IMR-90 (cell line): Measurements from ENCODE around the gene NEK9. TPM values are rescaled to one million over a fixed set of nuclear protein-coding genes. Genes with fewer than 3 reads are reported as not detected.

Experiments used
- ATAC-seq: fragments of 200-7000 bp; cut with Tn5 transposase; 2 replicates; pipeline ENCODE4 v1.9.1; 2020; ENCODE audit warnings: low read depth, mild to moderate bottlenecking, moderate library complexity
- BruUV-seq: library from RNA; stranded (reverse); fragments of 400-500 nt; replicated peaks from 2 replicates; lab custom pipeline; 2021; lab: Mats Ljungman, UMichigan
- CTCF ChIA-PET: fragments of 300-600 bp; formaldehyde crosslinking; extraction: SDS; loops from one replicate; lab custom pipeline; 2021; ENCODE audit warnings: antibody characterized with exemption; lab: Yijun Ruan, JAX
- POLR2A ChIA-PET: fragments of 300-600 bp; sonication (Branson Sonifier 250); formaldehyde crosslinking; loops from one replicate; lab custom pipeline; 2022; ENCODE audit warnings: antibody characterized with exemption; ENCODE audit not compliant: unreplicated experiment; lab: Charles Lee
- DNase-seq: peaks from one replicate; pipeline ENCODE4 v3.0.0; 2013
- H2AFZ ChIP-seq: replicated peaks from 2 replicates; pipeline ENCODE3; 2013; ENCODE audit warnings: low read length, mild to moderate bottlenecking; ENCODE audit not compliant: poor library complexity
- H2AK5ac ChIP-seq: 2 replicates; pipeline ENCODE4 v1.6.1; 2013; ENCODE audit warnings: low read depth, low read length, inconsistent platforms
- H2AK9ac ChIP-seq: replicated peaks from 2 replicates; pipeline ENCODE3; 2013; ENCODE audit warnings: mild to moderate bottlenecking, low read depth, low read length, moderate library complexity; ENCODE audit not compliant: poor library complexity
- H2BK120ac ChIP-seq: 2 replicates; pipeline ENCODE4 v1.6.1; 2013; ENCODE audit warnings: low read depth, low read length, inconsistent platforms
- H2BK15ac ChIP-seq: 3 replicates; pipeline ENCODE4 v1.6.1; 2013; ENCODE audit warnings: low read depth, low read length, inconsistent platforms
- H2BK20ac ChIP-seq: 2 replicates; pipeline ENCODE4 v1.6.1; 2013; ENCODE audit warnings: low read depth, mild to moderate bottlenecking, inconsistent platforms, low read length, moderate library complexity
- H2BK5ac ChIP-seq: 2 replicates; pipeline ENCODE4 v1.6.1; 2013; ENCODE audit warnings: mild to moderate bottlenecking, low read depth, low read length, inconsistent platforms; ENCODE audit not compliant: poor library complexity, severe bottlenecking
- H3K14ac ChIP-seq: replicated peaks from 2 replicates; pipeline ENCODE4 v1.6.1; 2013; ENCODE audit warnings: low read depth, low read length, inconsistent platforms
- H3K18ac ChIP-seq: 2 replicates; pipeline ENCODE4 v1.6.1; 2013; ENCODE audit warnings: low read depth, low read length, control low read depth
- H3K23ac ChIP-seq: 2 replicates; pipeline ENCODE4 v1.6.1; 2013; ENCODE audit warnings: low read depth, low read length, inconsistent platforms
- H3K27ac ChIP-seq: 2 replicates; pipeline ENCODE4 v1.5.1; 2013; ENCODE audit warnings: mild to moderate bottlenecking, control low read depth, low read length; ENCODE audit not compliant: insufficient read depth
- H3K27me3 ChIP-seq: 2 replicates; pipeline ENCODE4 v1.6.1; 2013; ENCODE audit warnings: low read length; ENCODE audit not compliant: control insufficient read depth, insufficient read depth
- H3K36me3 ChIP-seq: 2 replicates; pipeline ENCODE4 v1.6.1; 2013; ENCODE audit warnings: low read length, mixed read lengths; ENCODE audit not compliant: control insufficient read depth, insufficient read depth
- H3K4ac ChIP-seq: 2 replicates; pipeline ENCODE4 v1.6.1; 2013; ENCODE audit warnings: low read depth, low read length, inconsistent platforms
- H3K4me1 ChIP-seq: 2 replicates; pipeline ENCODE4 v1.6.1; 2013; ENCODE audit warnings: low read length, mixed read lengths; ENCODE audit not compliant: control insufficient read depth, insufficient read depth
- H3K4me2 ChIP-seq: 2 replicates; pipeline ENCODE4 v1.6.1; 2013; ENCODE audit warnings: low read depth, mild to moderate bottlenecking, control low read depth, low read length, moderate library complexity
- H3K4me3 ChIP-seq: 2 replicates; pipeline ENCODE4 v1.5.1; 2013; ENCODE audit warnings: low read depth, mild to moderate bottlenecking, control low read depth, low read length, moderate library complexity; ENCODE audit not compliant: insufficient read depth
- H3K56ac ChIP-seq: 2 replicates; pipeline ENCODE4 v1.6.1; 2013; ENCODE audit warnings: low read length, inconsistent platforms; ENCODE audit not compliant: insufficient read depth; ENCODE audit errors: extremely low read depth
- H3K79me1 ChIP-seq, 2 experiments: 2 replicates each; pipeline ENCODE4 v1.6.1; 2013; ENCODE audit warnings: low read length in 2 of 2, inconsistent platforms in 1 of 2, low read depth in 1 of 2
- H3K9ac ChIP-seq: 2 replicates; pipeline ENCODE4 v1.6.1; 2013; ENCODE audit warnings: low read depth, low read length, control low read depth
- H3K9me1 ChIP-seq: 2 replicates; pipeline ENCODE4 v1.6.1; 2013; ENCODE audit warnings: low read length, inconsistent platforms; ENCODE audit not compliant: insufficient read depth
- H3K9me3 ChIP-seq: 2 replicates; pipeline ENCODE4 v1.6.1; 2013; ENCODE audit warnings: low read length; ENCODE audit not compliant: control insufficient read depth, insufficient read depth
- H4K20me1 ChIP-seq: 2 replicates; pipeline ENCODE4 v1.6.1; 2013; ENCODE audit warnings: low read length, inconsistent platforms; ENCODE audit not compliant: insufficient read depth
- H4K5ac ChIP-seq: 2 replicates; pipeline ENCODE4 v1.6.1; 2013; ENCODE audit warnings: mild to moderate bottlenecking, low read depth, low read length, control low read depth
- H4K8ac ChIP-seq, 2 experiments: 2 replicates each; pipeline ENCODE4 v1.6.1; 2013; ENCODE audit warnings: low read depth in 2 of 2, low read length in 2 of 2, control low read depth in 1 of 2, inconsistent platforms in 1 of 2
- H4K91ac ChIP-seq: 2 replicates; pipeline ENCODE4 v1.6.1; 2013; ENCODE audit warnings: low read depth, low read length, inconsistent platforms; ENCODE audit not compliant: insufficient read depth
- BHLHE40 ChIP-seq: fragments of 150-350 bp; IDR thresholded peaks from 2 replicates; pipeline ENCODE4 v1.6.1; 2016; ENCODE audit warnings: mild to moderate bottlenecking, low read depth, low read length
- FOS ChIP-seq: fragments of 150-350 bp; IDR thresholded peaks from 2 replicates; pipeline ENCODE4 v1.6.1; 2016; ENCODE audit warnings: low read depth, low read length
- RCOR1 ChIP-seq: IDR thresholded peaks from 2 replicates; pipeline ENCODE4 v1.6.1; 2012; ENCODE audit warnings: mild to moderate bottlenecking, low read length, improper control_type of control experiment; ENCODE audit not compliant: insufficient replicate concordance
- USF2 ChIP-seq: fragments of 150-350 bp; IDR thresholded peaks from 2 replicates; pipeline ENCODE4 v1.6.1; 2017; ENCODE audit warnings: mild to moderate bottlenecking, antibody characterized with exemption, low read length, low read depth
- WGBS, 2 experiments: methylation state at CpG; one replicate each; pipeline versions ENCODE4 v1.1.5 to v1.1.7; 2013; ENCODE audit warnings: missing lambda C conversion rate in 2 of 2; ENCODE audit not compliant: insufficient read length in 1 of 2; ENCODE audit errors: extremely low coverage in 2 of 2; 5-methylcytosine and 5-hydroxymethylcytosine counted together
- dilution Hi-C: fragments of 300-500 bp; cut with HindIII; formaldehyde crosslinking; loops from one replicate; pipeline ENCODE4 v1.14.3; 2018; ENCODE audit warnings: low sequenced_read_pairs; ENCODE audit not compliant: unreplicated experiment
- in situ Hi-C: fragments of 300-500 bp; cut with MboI; formaldehyde crosslinking; loops from 3 replicates; pipeline ENCODE4 v1.14.3; 2019; ENCODE audit warnings: low sequenced_read_pairs, inconsistent platforms, mixed read lengths
- intact Hi-C: fragments of 100-400 bp; cut with micrococcal nuclease; formaldehyde crosslinking; loops from 2 replicates; pipeline ENCODE4 v1.10.0; 2022
- polyA plus RNA-seq, 3 experiments: library from polyadenylated mRNA; depleted of rRNA; stranded (reverse); fragments of >200 nt; gene quantifications; 2 replicates each; pipeline ENCODE4 v1.2.3, GENCODE V29; 2012; ENCODE audit warnings: low replicate concordance in 1 of 3
- total RNA-seq: library from RNA; depleted of rRNA; stranded (reverse); fragments of >200 nt; gene quantifications from 2 replicates; pipeline ENCODE4 v1.2.3, GENCODE V29; 2012

The NEK9 gene
- total and polyA plus RNA-seq, 2 of the 4 experiments (the other 2 are of a cell fraction) = 22.9 to 23.2 TPM

- Histone ChIP-seq H2AK9ac (no peak overlapping the region), H2AK5ac (peak overlapping the region; percentile 65; the same call in 1 of the 2 replicates), H4K5ac (0 out of 2 replicates have a peak overlapping the region, but pooled peaks have one; percentile 12), H3K9ac (no peak overlapping the region), H3K4me1 (peaks cover 13% of the 10 kb centered on the region), H2BK120ac (0 out of 2 replicates have a peak overlapping the region, but pooled peaks have one; percentile 11), H4K20me1 (no peaks in the 10 kb centered on the region), H3K9me1 (peaks cover 16% of the 10 kb centered on the region), H3K14ac (peak overlapping the region; percentile 82), H2AFZ (no peak overlapping the region), H4K8ac (0 out of 4 replicates have a peak overlapping the region, but pooled peaks of 1 of the 2 experiments have one; percentile 0), H3K56ac (no peak overlapping the region), H3K23ac (peak overlapping the region; percentile 76; the same call in 1 of the 2 replicates), H3K27me3 (no peaks in the 10 kb centered on the region), H2BK15ac (no peak overlapping the region), H3K4ac (peak overlapping the region; percentile 53; the same call in 1 of the 2 replicates), H3K4me2 (no peak overlapping the region), H3K4me3 (no peak overlapping the region), H3K79me1 (peaks cover 5 to 18% of the 10 kb centered on the region in 2 experiments; a peak in 2 of 4 replicates), H3K18ac (no peak overlapping the region), H2BK20ac (no peak overlapping the region), H3K36me3 (peaks cover 3% of the 10 kb centered on the region; the same call in 1 of the 2 replicates), H4K91ac (no peak overlapping the region), H3K9me3 (no peaks in the 10 kb centered on the region), H3K27ac (peak overlapping the region; percentile 48; the same call in 1 of the 2 replicates), H2BK5ac (peak overlapping the region; percentile 43)
- no TSS peak for BruUV-seq
- dilution Hi-C loops (no loop called here), intact Hi-C loops (no loop called here), in situ Hi-C loops (no loop called here)
- TF ChIP-seq USF2 (no peak), BHLHE40 (no peak), FOS (no peak), RCOR1 (no peak)
- ATAC-seq = peak; percentile 60
- no peak for DNase-seq
- POLR2A ChIA-PET = no interaction called here
- no CpG with 5 or more reads among the region's 4 CpGs for WGBS, 2 experiments
- CTCF ChIA-PET = no interaction called here
Measured at GRCh38 chr14:75041613-75042012, 85.2 kb downstream of the NEK9 start.
